ENCODE data around the gene NCBP3. TPM values are rescaled to one million over a fixed set of nuclear protein-coding genes. Genes with fewer than 3 reads are reported as not detected.

NCBP3 gene
- total and polyA plus RNA-seq, 2 of the 8 experiments (the other 6 are each of a cell fraction or from before 2014, with no cell fraction given) = 19.6 to 46.1 TPM

GRCh38 chr17:3836551-3836950 is 9.5 kb downstream of the NCBP3 start:
- peaks cover 12 to 57% (median 39%) of the 10 kb centered on the region in 4 experiments; a peak in 7 of 8 replicates for H3K36me3 ChIP-seq (ENCODE audit: control insufficient read depth in 2 of 4, insufficient read depth in 4 of 4, low read length in 3 of 4)
- DNase-seq (ENCODE audit: low read depth in 1 of 2, low spot score in 2 of 2) = no peak
- no peak overlapping the region for H2AK5ac ChIP-seq (ENCODE audit: low read depth, low read length)
- no peak overlapping the region for H4K5ac ChIP-seq (ENCODE audit: insufficient read length, low read depth, low read length)
- no peak overlapping the region for H2AFZ ChIP-seq (ENCODE audit: low read length)
- H3K9ac ChIP-seq (replicated peaks in 1 of 4; ENCODE audit: extremely low read depth in 1 of 4, low read depth in 3 of 4, low read length in 3 of 4) = no peak overlapping the region
- peaks cover 8% of the 10 kb centered on the region for H3K79me1 ChIP-seq (ENCODE audit: low read depth, low read length)
- H4K20me1 ChIP-seq (replicated peaks in 1 of 2; ENCODE audit: control insufficient read depth in 1 of 2, insufficient read depth in 2 of 2, low read length in 2 of 2) = peaks cover 6 to 19% of the 10 kb centered on the region in 2 experiments
- H3K4me1 ChIP-seq (replicated peaks in 1 of 4; ENCODE audit: control insufficient read depth in 3 of 4, insufficient read depth in 4 of 4, low read length in 3 of 4) = no peaks in the 10 kb centered on the region
- no peak overlapping the region for H4K91ac ChIP-seq (replicated peaks; ENCODE audit: insufficient read length, low read length)
- no peak overlapping the region for H2BK12ac ChIP-seq (ENCODE audit: low read depth, low read length)
- ChIA-PET POLR2A (ENCODE audit: partially characterized antibody) (no interaction called here), CTCF (ENCODE audit: partially characterized antibody) (interaction anchor here (1.1 to 1.6 kb wide), 3 partner anchors 9 to 99 kb away, joined by 3 to 4 read pairs (median 3); no protein-coding TSS in a partner anchor)
- H2BK20ac ChIP-seq (ENCODE audit: low read length) = no peak overlapping the region
- no peaks in the 10 kb centered on the region for H3K9me3 ChIP-seq (ENCODE audit: insufficient read depth in 2 of 2, low read depth in 1 of 2, low read length in 1 of 2)
- no peak overlapping the region for H2BK5ac ChIP-seq (ENCODE audit: low read depth, low read length)
- no peak overlapping the region for H4K8ac ChIP-seq (ENCODE audit: extremely low read depth, insufficient read depth, low read length)
- no peak overlapping the region for H2BK15ac ChIP-seq (ENCODE audit: low read length)
- WGBS, 2 experiments (ENCODE audit: extremely low coverage in 1 of 2, insufficient coverage in 1 of 2, insufficient read length in 1 of 2, insufficient replicate concordance in 2 of 2, low coverage in 1 of 2, low lambda C conversion rate in 2 of 2, missing lambda C conversion rate in 1 of 2) = 88% methylated on average over 8 of the region's 10 CpGs; no CpG with 5 or more reads in 1 of the 2 experiments
- H3K23ac ChIP-seq (ENCODE audit: insufficient read length) = no peak overlapping the region
- TF ChIP-seq NRF1 (IDR thresholded peaks at IDR 0.05; ENCODE audit: low read depth, low read length) = no peak
- TF ChIP-seq MAX (IDR thresholded peaks at IDR 0.05) = no peak
- TF ChIP-seq YY1 (IDR thresholded peaks at IDR 0.05; ENCODE audit: low read depth, low read length) = no peak
- no peak for TF ChIP-seq CEBPB (IDR thresholded peaks at IDR 0.05; ENCODE audit: low read depth, low read length)
- TF ChIP-seq TCF12 (IDR thresholded peaks at IDR 0.05; ENCODE audit: low read depth, low read length) = no peak
- no peak for TF ChIP-seq MAFK (IDR thresholded peaks at IDR 0.05; ENCODE audit: low read depth, low read length)
- TF ChIP-seq GABPA (IDR thresholded peaks at IDR 0.05; ENCODE audit: borderline replicate concordance, insufficient read depth, low read length) = no peak
- no peak for TF ChIP-seq SRF (IDR thresholded peaks at IDR 0.05; ENCODE audit: low read depth, low read length)
- no peak for TF ChIP-seq RAD21 (IDR thresholded peaks at IDR 0.05 in 1 of 2, conservative IDR thresholded peaks at IDR 0.05 in 1 of 2; ENCODE audit: low read depth in 2 of 2, low read length in 2 of 2)
- no peak for TF ChIP-seq SP4 (IDR thresholded peaks at IDR 0.05; ENCODE audit: low read length)
- no peak for TF ChIP-seq HDAC2 (IDR thresholded peaks at IDR 0.05; ENCODE audit: borderline replicate concordance in 1 of 2, low read depth in 2 of 2, low read length in 2 of 2)
- no peak for TF ChIP-seq SIX5 (IDR thresholded peaks at IDR 0.05; ENCODE audit: low read depth, low read length)
- H3K14ac ChIP-seq (ENCODE audit: insufficient read length) = no peak overlapping the region
- H2BK120ac ChIP-seq (replicated peaks; ENCODE audit: low read depth, low read length) = no peak overlapping the region
- FAIRE-seq = no peak
- no peak overlapping the region for H3K4me2 ChIP-seq (ENCODE audit: insufficient read depth in 1 of 2, low read depth in 2 of 2, low read length in 2 of 2)
- H3K79me2 ChIP-seq (ENCODE audit: control insufficient read depth in 1 of 2, insufficient read depth in 2 of 2, low read length in 2 of 2) = peaks cover 10 to 37% of the 10 kb centered on the region in 2 experiments; a peak in 3 of 4 replicates
- H3K18ac ChIP-seq (ENCODE audit: extremely low read depth, low read length) = no peak overlapping the region
- no peaks in the 10 kb centered on the region for H3K27me3 ChIP-seq (replicated peaks in 1 of 4; ENCODE audit: control insufficient read depth in 3 of 4, extremely low read depth in 1 of 4, insufficient read depth in 3 of 4, low read length in 3 of 4)
- H3K4ac ChIP-seq (replicated peaks; ENCODE audit: insufficient read length, low read depth, low read length) = no peak overlapping the region
- no peak overlapping the region for H3K56ac ChIP-seq (replicated peaks; ENCODE audit: insufficient read length, low read depth, low read length)
- H3K27ac ChIP-seq (ENCODE audit: low read depth, low read length) = no peak overlapping the region
- no peak overlapping the region for H3K4me3 ChIP-seq (ENCODE audit: extremely low read depth in 1 of 4, insufficient read depth in 2 of 4, low read depth in 3 of 4, low read length in 4 of 4)
- no peaks in the 10 kb centered on the region for H3K23me2 ChIP-seq (ENCODE audit: low read depth, low read length)
